ENCODE data around the gene PDE1A. TPM values are rescaled to one million over a fixed set of nuclear protein-coding genes. Genes with fewer than 3 reads are reported as not detected.

The PDE1A gene
- total RNA-seq, 1 donor from 2014 or later: 6.3 TPM

DNA sequence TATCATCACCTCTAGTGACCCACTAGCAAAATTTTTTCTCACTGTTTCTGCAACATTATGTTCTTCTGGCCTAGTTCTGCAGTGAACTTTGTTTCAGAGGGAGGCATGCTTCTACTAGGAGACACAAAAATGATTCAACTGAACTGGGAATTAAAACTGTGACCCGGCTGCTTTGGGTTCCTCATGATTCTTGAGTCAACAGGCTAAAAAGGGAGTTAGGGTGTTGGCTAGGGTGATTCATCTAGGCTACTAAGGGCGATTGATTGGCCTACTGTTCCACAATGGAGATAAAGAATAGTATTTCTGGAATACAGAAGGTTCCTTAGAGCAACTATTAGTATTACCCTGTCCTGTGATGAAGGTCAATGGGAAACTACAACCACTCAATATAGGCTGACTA, 261.6 kb downstream of the PDE1A start:
- Histone ChIP-seq H3K4me1 (no peaks in the 10 kb centered on the region), H3K36me3 (no peaks in the 10 kb centered on the region), H3K27me3 (no peaks in the 10 kb centered on the region), H3K27ac (no peak overlapping the region), H3K9me3 (no peaks in the 10 kb centered on the region), H3K4me3 (no peak overlapping the region)
- intact Hi-C loops (cut with DNase I): no loop called here
- TF ChIP-seq, protein P1, sequence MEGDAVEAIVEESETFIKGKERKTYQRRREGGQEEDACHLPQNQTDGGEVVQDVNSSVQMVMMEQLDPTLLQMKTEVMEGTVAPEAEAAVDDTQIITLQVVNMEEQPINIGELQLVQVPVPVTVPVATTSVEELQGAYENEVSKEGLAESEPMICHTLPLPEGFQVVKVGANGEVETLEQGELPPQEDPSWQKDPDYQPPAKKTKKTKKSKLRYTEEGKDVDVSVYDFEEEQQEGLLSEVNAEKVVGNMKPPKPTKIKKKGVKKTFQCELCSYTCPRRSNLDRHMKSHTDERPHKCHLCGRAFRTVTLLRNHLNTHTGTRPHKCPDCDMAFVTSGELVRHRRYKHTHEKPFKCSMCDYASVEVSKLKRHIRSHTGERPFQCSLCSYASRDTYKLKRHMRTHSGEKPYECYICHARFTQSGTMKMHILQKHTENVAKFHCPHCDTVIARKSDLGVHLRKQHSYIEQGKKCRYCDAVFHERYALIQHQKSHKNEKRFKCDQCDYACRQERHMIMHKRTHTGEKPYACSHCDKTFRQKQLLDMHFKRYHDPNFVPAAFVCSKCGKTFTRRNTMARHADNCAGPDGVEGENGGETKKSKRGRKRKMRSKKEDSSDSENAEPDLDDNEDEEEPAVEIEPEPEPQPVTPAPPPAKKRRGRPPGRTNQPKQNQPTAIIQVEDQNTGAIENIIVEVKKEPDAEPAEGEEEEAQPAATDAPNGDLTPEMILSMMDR (IDR thresholded peaks at IDR 0.05): no peak
- no peak for DNase-seq
- no peak for ATAC-seq

DNA sequence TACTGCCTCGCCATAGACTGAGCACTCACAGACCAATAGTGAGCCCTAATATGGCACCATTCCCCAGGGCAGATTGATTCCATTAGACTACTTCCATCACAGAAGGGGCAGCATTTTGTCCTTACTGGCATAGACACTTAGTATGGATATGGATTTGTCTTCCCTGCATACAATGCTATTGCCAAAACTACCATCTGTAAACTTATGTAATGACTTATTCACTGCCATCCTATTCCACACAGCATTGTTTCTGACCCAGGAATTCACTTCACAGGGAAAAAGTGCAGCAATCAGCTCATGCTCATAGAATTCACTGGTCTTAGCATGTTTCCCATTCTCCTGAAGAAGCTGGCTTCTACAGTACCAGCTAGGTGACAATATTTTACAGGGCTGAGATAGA, 262.1 kb downstream of the PDE1A start:
- DNase-seq (no peak), ATAC-seq (no peak)
- Histone ChIP-seq H3K4me3 (no peak overlapping the region), H3K9me3 (no peaks in the 10 kb centered on the region), H3K36me3 (no peaks in the 10 kb centered on the region), H3K4me1 (no peaks in the 10 kb centered on the region), H3K27ac (no peak overlapping the region), H3K27me3 (no peaks in the 10 kb centered on the region)
- TF ChIP-seq, protein P1 (IDR thresholded peaks at IDR 0.05): no peak
- intact Hi-C loops (cut with DNase I): no loop called here

- H3K4me3 ChIP-seq: no peak overlapping the region
- H3K4me1 ChIP-seq: no peaks in the 10 kb centered on the region
- DNase-seq (no peak), ATAC-seq (no peak)
- no peak overlapping the region for H3K27ac ChIP-seq
- H3K9me3 ChIP-seq: no peaks in the 10 kb centered on the region
- no peaks in the 10 kb centered on the region for H3K36me3 ChIP-seq
- TF ChIP-seq, protein P1 (IDR thresholded peaks at IDR 0.05): no peak
- intact Hi-C loops (cut with DNase I): no loop called here
- H3K27me3 ChIP-seq: no peaks in the 10 kb centered on the region
Measured at GRCh38 chr2:182163878-182164277, 263.0 kb downstream of the PDE1A start.

DNA sequence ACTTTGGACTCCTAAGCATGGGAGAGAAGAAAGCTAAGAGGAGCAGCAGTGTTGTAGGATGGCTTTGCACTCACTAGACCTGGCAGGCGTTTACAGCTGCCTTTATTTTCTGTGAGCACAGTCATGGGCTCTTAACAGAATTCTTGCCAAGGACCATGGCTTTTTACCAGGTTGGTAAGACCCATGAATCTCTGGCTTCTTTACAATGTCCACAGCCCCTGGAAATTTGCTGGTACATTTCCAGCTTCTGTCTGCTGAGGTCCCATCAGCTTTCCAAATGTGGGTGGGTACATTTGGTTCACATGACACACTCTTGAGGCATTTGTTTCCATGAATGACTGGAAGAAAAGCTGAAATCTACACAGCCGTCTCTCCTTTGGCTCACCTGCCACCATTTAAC, 278.5 kb downstream of the PDE1A start:
- no peak for DNase-seq
- no peak overlapping the region for H3K27ac ChIP-seq
- intact Hi-C loops (cut with DNase I): no loop called here
- no peak for ATAC-seq
- TF ChIP-seq, protein P1 (IDR thresholded peaks at IDR 0.05): no peak
- H3K4me3 ChIP-seq: no peak overlapping the region
- no peaks in the 10 kb centered on the region for H3K27me3 ChIP-seq
- no peaks in the 10 kb centered on the region for H3K4me1 ChIP-seq
- no peaks in the 10 kb centered on the region for H3K36me3 ChIP-seq
- H3K9me3 ChIP-seq: no peaks in the 10 kb centered on the region

DNA sequence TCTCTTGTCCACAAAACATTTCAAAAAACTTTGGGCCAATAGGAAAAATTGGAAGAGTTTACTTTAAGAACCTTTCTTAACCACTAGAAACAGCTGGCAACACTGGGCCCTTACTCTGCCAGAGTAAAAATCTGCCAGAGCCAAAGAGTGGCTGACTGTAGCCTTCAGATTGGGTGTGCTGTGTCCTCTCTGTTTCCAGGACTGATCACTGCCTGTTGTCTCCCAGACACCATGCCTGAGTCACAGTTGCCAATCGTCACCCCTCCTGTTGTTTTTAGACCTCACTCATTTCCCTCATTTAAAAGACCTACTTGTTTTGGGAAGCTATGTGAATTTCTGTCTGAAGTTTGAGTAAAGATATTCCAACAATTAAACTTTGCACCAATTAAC, 282.1 kb downstream of the PDE1A start:
- intact Hi-C loops (cut with DNase I): no loop called here
- Histone ChIP-seq H3K4me3 (no peak overlapping the region), H3K4me1 (no peaks in the 10 kb centered on the region), H3K36me3 (no peaks in the 10 kb centered on the region), H3K27me3 (no peaks in the 10 kb centered on the region), H3K27ac (no peak overlapping the region), H3K9me3 (no peaks in the 10 kb centered on the region)
- ATAC-seq (peak; percentile 24), DNase-seq (no peak)
- TF ChIP-seq, protein P1 (IDR thresholded peaks at IDR 0.05): no peak

GRCh38 chr2:182144041-182144775, 282.6 kb downstream of the PDE1A start:
- Histone ChIP-seq H3K9me3 (no peaks in the 10 kb centered on the region), H3K4me1 (no peaks in the 10 kb centered on the region), H3K4me3 (no peak overlapping the region), H3K27me3 (no peaks in the 10 kb centered on the region), H3K27ac (no peak overlapping the region), H3K36me3 (no peaks in the 10 kb centered on the region)
- ATAC-seq (no peak), DNase-seq (no peak)
- intact Hi-C loops (cut with DNase I): no loop called here
- TF ChIP-seq, protein P1 (IDR thresholded peaks at IDR 0.05): no peak

Measured in upper lobe of right lung (tissue), 1 donor.